Measurements from ENCODE around the gene ASPSCR1. TPM values are rescaled to one million over a fixed set of nuclear protein-coding genes. Genes with fewer than 3 reads are reported as not detected.

ASPSCR1 gene
- total and polyA plus RNA-seq, 2 of the 13 experiments (the other 11 are each of a cell fraction or from before 2014, with no cell fraction given): 274 to 314 TPM

GRCh38 chr17:82022310-82022980 lies 45.0 kb downstream of the ASPSCR1 start, which contains the start of gene CENPX:
TSS of gene CENPX (minus strand) at chr17:82022878. CDS start at chr17:82022861, 17 bp downstream.
- BruUV-seq (replicated peaks): TSS peak; percentile 82
- Histone ChIP-seq H3K4me2 (ENCODE audit: low read depth, low read length) (peak within 1 kb of the TSS; percentile 95), H2AFZ (ENCODE audit: low read length) (no peak within 1 kb of the TSS), H3K36me3 (replicated peaks in 1 of 2; ENCODE audit: control insufficient read depth in 1 of 2, insufficient read depth in 2 of 2, low read length in 2 of 2) (peaks cover 1 to 3% of the 10 kb centered on the region in 2 experiments; a peak in 2 of 5 replicates), H3K79me2 (ENCODE audit: insufficient read depth, low read length) (peaks cover 41% of the 10 kb centered on the region), H3K9me3 (ENCODE audit: low read length) (no peaks in the 10 kb centered on the region), H3K4me1 (ENCODE audit: insufficient read depth, low read length) (peaks cover 73% of the 10 kb centered on the region), H3K27me3 (ENCODE audit: control insufficient read depth in 1 of 2, insufficient read depth in 2 of 2, low read length in 2 of 2) (no peaks in the 10 kb centered on the region; a peak in 1 of 5 replicates), H4K20me1 (ENCODE audit: insufficient read depth, low read length) (no peaks in the 10 kb centered on the region; the same call in 1 of the 2 replicates), H3K27ac (ENCODE audit: extremely low read length, insufficient read depth, low read length) (peak within 1 kb of the TSS; percentile 78), H3K9ac (ENCODE audit: insufficient read depth, low read depth, low read length) (peak within 1 kb of the TSS; percentile 95), H3K4me3 (replicated peaks in 1 of 3; ENCODE audit: insufficient read depth in 1 of 3, low read depth in 2 of 3, low read length in 3 of 3) (peak within 1 kb of the TSS; percentile 80 to 90 (median 90))
- intact Hi-C loops (cut with micrococcal nuclease; ENCODE audit: unreplicated experiment) (loop anchor here (5.0 kb wide), 2 partner anchors 130 to 155 kb away; no protein-coding TSS in a partner anchor), in situ Hi-C loops (cut with HindIII; ENCODE audit: extremely low pct_ligation_motif_present, low pct_unique_long_range_greater_than_20kb) (loop anchor here (5.0 kb wide), 1 partner anchor 65 kb away; no protein-coding TSS in a partner anchor)
- FAIRE-seq: no peak
- peak; percentile 67 for ATAC-seq
- ChIA-PET CTCF (ENCODE audit: low intra/inter-chr PET ratio, low total read pairs) (interaction anchor here (0.9 to 6.8 kb wide), 4 partner anchors 22 to 131 kb away, joined by 3 to 181 read pairs (median 4); partner anchors contain the start of genes ALYREF, ANAPC11 and NOTUM), POLR2A (interaction anchor here (0.6 to 14.1 kb wide), 40 partner anchors 9 to 320 kb away, joined by 3 to 470 read pairs (median 6); partner anchors contain the start of genes ARHGDIA, DCXR, FASN and MAFG)
- 2% methylated on average over 16 of the region's 64 CpGs for WGBS (ENCODE audit: low lambda C conversion rate)
- no peak for DNase-seq (ENCODE audit: low spot score)
- TF ChIP-seq MZF1 (CRISPR knock-in tag; IDR thresholded peaks at IDR 0.05; ENCODE audit: borderline replicate concordance) (0 out of 2 replicates have a peak, but pooled peaks have one; percentile 64), CBFB (CRISPR knock-in tag; IDR thresholded peaks at IDR 0.05) (peak; percentile 78; the same call in 1 of the 2 replicates), ZNF138 (CRISPR knock-in tag; IDR thresholded peaks at IDR 0.05; ENCODE audit: low read depth) (peak; percentile 8; the same call in 1 of the 2 replicates), JARID2 (CRISPR knock-in tag; IDR thresholded peaks at IDR 0.05; ENCODE audit: insufficient replicate concordance) (no peak), KLF15 (CRISPR knock-in tag; IDR thresholded peaks at IDR 0.05; ENCODE audit: borderline replicate concordance) (peak; percentile 76), THAP9 (CRISPR knock-in tag; IDR thresholded peaks at IDR 0.05; ENCODE audit: borderline replicate concordance) (peak; percentile 17; the same call in 1 of the 2 replicates), SP2 (CRISPR knock-in tag; IDR thresholded peaks at IDR 0.05) (no peak), GABPA (IDR thresholded peaks at IDR 0.05; ENCODE audit: low read depth, low read length) (no peak), GABPA (CRISPR knock-in tag; IDR thresholded peaks at IDR 0.05; ENCODE audit: low read depth) (peak; percentile 73), ZNF781 (CRISPR knock-in tag; IDR thresholded peaks at IDR 0.05; ENCODE audit: borderline replicate concordance, not compliant biosample characterization) (peak; percentile 66), TAF15 (IDR thresholded peaks at IDR 0.05; ENCODE audit: low read depth, low read length, poor library complexity, severe bottlenecking) (peak; percentile 95), SAP130 (CRISPR knock-in tag; IDR thresholded peaks at IDR 0.05; ENCODE audit: low read depth) (peak; percentile 88), SATB2 (CRISPR knock-in tag; IDR thresholded peaks at IDR 0.05) (0 out of 2 replicates have a peak, but pooled peaks have one; percentile 47)
- TF ChIP-seq, protein P1, sequence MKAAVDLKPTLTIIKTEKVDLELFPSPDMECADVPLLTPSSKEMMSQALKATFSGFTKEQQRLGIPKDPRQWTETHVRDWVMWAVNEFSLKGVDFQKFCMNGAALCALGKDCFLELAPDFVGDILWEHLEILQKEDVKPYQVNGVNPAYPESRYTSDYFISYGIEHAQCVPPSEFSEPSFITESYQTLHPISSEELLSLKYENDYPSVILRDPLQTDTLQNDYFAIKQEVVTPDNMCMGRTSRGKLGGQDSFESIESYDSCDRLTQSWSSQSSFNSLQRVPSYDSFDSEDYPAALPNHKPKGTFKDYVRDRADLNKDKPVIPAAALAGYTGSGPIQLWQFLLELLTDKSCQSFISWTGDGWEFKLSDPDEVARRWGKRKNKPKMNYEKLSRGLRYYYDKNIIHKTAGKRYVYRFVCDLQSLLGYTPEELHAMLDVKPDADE (CRISPR knock-in tag; IDR thresholded peaks at IDR 0.05): 0 out of 2 replicates have a peak, but pooled peaks have one; percentile 63
- TF ChIP-seq, protein P2, sequence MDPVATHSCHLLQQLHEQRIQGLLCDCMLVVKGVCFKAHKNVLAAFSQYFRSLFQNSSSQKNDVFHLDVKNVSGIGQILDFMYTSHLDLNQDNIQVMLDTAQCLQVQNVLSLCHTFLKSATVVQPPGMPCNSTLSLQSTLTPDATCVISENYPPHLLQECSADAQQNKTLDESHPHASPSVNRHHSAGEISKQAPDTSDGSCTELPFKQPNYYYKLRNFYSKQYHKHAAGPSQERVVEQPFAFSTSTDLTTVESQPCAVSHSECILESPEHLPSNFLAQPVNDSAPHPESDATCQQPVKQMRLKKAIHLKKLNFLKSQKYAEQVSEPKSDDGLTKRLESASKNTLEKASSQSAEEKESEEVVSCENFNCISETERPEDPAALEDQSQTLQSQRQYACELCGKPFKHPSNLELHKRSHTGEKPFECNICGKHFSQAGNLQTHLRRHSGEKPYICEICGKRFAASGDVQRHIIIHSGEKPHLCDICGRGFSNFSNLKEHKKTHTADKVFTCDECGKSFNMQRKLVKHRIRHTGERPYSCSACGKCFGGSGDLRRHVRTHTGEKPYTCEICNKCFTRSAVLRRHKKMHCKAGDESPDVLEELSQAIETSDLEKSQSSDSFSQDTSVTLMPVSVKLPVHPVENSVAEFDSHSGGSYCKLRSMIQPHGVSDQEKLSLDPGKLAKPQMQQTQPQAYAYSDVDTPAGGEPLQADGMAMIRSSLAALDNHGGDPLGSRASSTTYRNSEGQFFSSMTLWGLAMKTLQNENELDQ (CRISPR knock-in tag; IDR thresholded peaks at IDR 0.05; ENCODE audit: borderline replicate concordance): no peak
- TF ChIP-seq, protein P3, sequence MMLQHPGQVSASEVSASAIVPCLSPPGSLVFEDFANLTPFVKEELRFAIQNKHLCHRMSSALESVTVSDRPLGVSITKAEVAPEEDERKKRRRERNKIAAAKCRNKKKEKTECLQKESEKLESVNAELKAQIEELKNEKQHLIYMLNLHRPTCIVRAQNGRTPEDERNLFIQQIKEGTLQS (CRISPR knock-in tag; IDR thresholded peaks at IDR 0.05): 0 out of 2 replicates have a peak, but pooled peaks have one; percentile 49
